ENCODE measurements around the gene METTL24.
"Not testable (repeated sequence)": the region's sequence is repeated elsewhere in the genome, so short reads cannot be mapped to it uniquely, and the experiment has no call there.

The METTL24 gene

DNA sequence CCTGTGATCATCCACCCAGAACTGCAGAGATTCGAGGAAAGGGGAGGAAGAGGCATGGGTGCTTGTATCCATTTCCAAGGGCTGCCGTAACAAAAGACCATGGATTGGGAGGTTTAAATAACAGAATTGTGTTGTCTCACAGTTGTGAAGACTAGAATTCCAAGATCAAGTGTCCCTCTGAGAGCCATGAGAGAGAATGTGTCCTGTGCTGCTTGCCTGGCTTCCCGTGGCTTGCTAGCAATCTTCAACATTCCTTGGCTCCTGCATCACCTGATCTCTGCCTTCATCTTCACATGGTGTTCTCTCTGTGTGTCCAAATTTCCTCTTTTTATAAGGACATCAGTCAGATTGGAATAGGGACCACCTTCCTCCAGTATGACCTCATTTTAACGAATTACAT lies 108.1 kb downstream of the METTL24 start:
- no peak for DNase-seq

DNA sequence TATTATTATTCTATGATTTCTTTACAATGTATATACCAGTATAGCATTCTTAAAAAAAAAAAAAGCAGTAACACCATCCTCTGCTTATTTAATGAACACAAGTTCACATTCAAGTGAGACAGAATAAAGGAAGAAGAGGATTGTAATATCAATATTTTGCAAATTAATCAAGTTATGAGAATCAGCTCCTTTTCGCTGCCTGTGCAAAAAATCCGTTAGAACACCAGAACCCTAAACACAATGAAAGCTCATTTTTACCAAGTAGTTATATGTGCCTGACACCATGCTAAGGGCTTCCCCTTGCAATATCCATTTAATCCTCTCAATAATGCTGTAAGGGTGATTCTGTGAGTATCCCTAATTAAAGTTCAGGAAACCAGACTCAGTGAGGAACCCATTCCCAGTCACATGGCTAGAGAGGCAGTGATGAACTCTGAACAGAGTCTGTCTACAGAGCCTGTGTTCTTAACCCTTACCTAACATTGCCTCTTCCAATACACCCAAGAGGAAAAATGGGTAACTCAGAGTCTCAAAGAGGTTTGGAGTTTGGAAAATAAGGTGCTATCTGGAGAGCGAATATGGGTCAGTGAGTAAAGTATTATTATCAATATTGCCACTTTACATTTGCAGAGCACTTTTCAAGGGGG lies 111.1 kb downstream of the METTL24 start:
- DNase-seq: no peak

DNA sequence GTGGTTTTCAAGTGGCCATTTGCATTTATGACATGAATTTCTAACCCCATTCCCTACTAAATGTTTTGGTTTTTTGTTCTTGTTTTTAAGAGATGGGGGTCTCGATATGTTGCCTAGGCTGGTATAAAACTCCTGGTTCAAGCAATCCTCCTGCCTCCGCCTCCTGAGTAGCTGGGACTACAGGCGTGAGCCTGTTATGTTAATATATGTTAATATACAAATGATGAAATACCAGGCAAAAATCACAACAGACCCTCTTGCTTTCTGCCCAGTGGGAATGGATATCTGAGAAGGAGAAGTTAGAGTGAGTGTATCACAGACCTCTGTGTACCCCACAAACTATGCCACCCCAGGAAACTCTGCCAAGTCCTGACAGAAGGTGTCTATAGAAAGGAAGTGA lies 111.8 kb downstream of the METTL24 start:
- no peak for DNase-seq

DNA sequence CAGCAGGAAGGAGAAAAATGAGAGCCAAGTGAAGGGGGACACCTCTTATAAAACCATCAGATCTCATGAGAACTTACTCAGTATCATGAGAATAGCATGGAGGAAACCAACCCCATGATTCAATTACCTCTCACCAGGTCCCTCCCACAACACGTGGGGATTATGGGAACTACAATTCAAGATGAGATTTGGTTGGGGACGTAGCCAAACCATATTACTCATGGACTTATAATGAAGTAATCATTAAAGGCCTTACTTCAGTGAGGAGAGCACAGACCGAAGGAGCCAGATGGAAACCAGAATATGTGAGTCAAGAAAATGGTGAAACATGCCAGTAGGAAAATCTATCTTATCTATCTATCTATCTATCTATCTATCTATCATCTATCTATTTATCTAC lies 113.5 kb downstream of the METTL24 start:
- not testable (repeated sequence) for DNase-seq

DNA sequence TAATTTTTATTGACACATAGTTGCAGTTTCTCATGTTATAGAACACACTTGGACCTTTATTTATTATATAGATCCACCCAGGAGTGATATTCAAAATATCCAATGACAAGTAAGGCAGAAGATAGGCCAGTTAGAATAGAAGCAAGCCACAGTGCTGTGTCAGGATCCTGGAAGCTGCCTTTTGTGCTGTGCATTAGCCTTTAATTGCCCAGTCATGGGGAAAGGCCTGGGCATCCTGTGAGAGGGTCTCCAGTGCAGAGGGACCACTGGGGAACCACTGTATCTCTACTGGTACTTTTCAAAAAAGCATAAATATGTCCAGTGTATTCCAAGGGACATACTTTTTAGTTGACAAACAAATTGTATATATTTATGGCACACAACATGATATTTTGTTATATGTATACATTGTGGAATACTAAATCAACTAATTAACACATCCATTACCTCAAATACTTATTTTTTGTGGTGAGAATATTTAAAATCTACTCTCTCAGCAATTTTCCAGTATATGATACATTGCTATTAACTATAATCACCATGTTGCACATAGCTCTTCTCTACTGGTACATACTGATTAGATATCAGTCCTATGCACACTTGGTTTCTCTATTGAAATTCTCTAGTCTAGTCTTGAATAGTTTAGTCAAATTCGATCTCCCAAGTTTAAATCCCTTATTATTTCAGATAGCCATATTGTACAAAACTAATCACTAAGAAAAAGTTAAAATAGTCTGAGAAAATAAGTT lies 118.4 kb downstream of the METTL24 start:
- no peak for DNase-seq

DNA sequence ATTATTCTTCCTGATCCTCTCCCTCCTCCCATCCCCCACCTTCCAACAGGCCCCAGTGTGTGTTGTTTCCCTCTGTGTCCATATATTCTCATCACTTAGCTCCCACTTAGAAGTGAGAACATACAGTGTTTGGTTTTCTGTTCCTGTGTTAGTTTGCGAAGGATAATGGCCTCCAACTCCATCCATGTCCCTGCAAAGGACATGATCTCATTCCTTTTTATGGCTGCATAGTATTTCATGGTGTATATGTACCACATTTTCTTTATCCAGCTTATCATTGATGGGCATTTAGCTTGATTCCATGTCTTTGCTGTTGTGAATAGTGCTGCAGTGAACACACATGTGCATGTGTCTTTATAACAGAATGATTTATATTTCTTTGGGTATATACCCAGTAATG lies 122.1 kb downstream of the METTL24 start:
- not testable (repeated sequence) for DNase-seq

DNA sequence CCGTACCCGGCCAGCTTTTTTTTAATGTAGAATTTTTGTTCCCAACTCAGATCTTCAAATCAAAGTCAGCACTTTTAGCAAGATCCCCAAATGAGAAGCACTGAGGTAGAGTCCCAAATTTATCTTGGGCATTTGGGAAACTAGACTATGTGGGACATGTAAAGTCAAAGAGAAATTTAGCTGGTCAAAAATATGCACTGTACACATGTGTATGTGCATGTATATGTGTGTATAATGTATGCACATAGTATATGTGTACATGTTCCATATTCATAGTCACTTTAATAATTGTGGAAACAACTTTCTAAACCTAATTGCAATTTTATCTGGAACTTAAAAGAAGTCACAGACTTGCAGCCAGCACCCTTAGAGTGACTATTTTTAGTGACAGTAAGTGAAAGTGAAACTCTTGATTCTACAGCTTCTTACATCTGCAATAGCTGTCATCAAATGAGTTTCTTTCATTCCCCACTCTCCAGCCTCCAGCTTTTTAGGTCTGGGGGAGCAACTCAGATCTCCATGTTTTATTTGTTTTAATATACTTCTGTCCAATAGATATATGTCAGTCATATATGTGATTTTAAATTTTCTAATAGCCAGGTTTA lies 124.3 kb downstream of the METTL24 start:
- no peak for DNase-seq

DNA sequence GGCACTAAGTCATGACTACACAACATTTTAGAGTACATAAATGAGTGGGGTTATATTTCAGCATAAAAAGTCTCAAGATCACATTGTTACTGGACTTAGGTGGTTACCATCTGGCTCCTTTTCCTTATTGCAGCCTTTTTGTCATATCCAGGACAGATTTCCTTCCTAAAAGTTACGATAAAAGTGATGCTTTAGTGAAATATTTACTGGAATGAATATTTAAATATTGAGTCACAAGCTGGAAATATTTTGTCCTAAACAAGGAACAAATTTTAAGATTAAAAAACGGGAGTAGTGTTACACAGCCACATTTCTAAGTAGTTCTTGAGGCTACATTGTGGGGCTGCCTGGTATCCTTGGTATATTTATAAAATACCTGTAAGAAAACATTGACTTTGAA lies 125.7 kb downstream of the METTL24 start:
- no peak for DNase-seq

DNA sequence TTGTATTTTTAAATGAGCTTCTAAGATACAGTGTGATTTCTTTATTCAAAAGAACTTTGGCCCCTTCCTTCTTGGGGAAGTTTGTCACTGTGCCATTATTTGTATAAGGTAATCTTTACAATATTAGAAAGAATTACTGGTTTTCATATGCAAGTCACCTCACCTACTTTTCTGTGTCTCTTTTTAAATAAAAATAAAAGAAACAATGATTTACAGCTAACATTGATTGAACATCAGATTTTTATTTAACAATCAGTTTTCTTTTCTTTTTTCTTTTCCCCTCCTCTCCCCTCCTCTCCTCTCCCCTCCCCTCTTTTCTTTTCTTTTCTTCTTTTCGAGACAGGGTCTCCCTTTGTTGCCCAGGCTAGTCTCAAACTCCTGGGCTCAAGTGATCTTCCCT lies 131.9 kb downstream of the METTL24 start:
- no peak for DNase-seq

DNA sequence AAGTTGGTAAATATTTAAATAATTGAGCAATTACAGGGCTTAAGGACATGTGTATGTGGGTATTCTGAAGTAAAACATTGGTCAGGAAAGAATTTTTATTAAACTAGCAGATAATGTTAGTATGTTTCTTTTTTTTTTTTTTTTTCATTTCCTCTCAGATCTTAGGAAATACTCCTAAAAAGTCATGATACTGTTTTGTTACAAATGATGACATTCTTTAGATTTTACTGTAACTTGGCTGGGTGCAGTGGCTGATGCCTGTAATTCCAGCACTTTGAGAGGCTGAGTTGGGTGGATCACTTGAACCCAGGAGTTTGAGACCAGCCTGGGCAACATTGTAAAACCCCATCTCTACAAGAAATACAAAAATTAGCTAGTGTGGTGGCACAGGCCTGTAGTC lies 136.4 kb downstream of the METTL24 start:
- no peak for DNase-seq

DNA sequence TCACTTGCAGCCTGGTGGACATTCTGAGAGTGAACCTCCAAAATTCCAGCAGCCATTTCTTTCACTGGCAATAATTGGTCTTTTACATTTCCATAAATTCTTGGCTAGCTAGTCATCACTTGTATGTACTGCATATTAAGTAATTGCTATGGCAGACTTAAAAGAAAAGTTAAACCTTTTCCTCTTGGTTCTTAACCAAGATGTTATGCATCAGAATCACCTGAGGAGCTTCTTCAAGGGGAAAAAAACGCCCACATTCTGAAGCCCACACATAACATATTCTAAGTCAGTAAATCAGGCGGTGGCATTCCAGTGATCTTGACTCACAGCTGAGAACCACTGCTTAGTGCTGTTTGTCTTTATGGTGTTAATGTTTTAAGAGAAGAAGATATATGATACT lies 140.9 kb downstream of the METTL24 start:
- DNase-seq: no peak

DNA sequence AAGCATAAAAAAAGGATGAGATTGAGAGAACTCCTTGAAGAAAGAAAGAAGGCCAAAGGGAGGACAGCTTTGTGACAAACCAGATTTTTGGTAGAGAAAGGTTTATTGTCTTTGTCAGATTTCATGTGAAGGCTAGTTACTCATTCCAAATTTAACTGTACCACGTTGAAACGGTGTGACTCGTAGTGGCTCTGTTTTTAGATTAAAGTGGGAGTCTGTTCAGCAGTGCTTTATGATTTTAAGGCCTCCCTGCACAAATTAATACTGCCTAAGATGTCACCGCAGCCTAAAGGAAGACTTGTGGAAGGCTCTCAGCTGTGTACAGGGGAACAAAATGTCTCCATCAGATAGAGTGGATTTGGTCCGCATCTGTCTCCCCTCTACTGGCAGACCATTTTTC lies 142.0 kb downstream of the METTL24 start:
- no peak for DNase-seq

DNA sequence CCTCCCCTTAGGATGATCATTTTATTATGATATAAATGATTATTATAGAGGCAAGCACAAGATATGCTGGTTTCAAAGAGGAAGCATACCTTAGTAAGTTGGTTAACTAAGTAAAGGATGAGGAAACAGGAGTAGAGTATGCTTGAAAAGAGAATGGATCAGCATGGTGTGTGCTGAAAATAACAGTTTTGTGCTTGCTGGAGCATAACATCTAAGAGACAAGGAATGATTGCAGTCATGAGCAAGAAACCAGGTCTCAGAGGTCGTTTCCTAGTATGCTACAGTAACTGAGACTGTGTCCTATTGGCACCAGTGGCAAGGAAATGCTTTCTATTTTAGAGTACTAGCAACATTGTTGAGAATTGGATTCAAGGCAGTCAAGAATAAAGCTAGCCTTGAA lies 143.8 kb downstream of the METTL24 start:
- DNase-seq: no peak

DNA sequence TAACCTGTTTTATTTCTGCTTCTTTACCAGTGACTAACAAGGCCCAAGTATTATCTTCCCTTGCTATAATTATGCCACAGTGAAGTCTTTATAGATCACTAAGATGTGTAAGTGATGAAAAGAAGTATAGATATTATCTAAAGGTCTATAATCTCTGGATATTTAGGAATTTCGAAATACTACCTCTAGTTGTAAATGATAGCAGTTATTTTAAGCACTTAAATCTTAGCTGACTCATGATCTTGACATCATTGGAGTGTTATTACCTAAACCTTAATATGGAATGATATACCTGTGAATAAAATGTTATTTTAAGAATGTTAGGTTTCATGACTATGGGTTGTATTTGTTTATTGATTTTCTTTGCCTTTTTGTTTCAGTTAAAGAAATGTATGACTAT lies 146.4 kb downstream of the METTL24 start:
- DNase-seq: no peak

DNA sequence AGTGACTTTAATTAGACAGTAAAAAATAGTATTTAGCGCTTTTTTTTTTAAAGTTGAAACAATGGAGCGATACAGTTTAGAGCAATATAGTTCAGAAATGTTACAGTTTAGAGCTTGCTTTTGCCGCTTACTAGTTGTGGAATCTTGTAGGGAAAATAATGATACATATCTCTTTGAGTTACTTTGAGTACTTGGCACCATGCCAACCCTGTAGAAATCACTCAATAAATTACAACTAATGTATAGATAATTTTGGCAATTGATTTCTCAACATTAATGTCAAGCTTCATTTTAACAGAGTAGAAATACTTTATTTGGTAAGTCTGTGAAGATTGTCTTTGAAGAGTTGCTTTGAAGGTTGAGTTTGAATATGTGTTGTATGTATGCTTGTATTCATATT lies 150.5 kb downstream of the METTL24 start:
- DNase-seq: no peak

DNA sequence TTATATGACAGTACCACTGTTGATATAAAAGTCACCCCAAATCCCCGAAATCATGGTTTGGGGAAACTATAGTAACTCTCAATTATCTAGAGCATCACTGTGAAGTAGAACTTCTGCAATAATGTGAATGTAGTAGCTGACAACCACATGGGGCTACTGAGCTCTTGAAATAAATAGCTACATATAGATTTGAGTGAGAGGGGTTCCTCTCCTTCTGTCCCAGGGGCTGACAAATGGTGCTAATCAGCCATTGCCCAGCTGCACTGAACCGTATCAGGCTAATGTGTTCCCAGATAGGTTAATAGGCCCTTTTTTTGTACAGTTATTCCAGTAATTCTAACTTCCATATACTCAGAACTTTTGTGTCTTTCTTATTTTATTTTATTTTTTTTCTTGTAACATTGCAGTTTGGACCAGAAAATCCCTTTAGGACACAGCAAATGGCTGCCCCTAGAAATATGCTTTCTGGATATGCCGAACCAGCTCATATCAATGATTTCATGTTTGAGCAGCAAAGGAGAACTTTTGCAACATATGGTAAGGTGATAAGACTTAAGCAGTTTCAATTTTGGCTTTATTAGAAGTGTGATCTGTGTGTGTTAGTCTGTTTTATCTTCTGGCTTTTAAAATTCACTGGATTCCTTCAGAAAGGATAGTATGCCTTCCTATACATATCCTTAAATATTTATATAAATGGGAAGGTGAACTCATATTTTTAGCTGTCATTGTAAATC lies 156.8 kb downstream of the METTL24 start:
- DNase-seq: no peak

DNA sequence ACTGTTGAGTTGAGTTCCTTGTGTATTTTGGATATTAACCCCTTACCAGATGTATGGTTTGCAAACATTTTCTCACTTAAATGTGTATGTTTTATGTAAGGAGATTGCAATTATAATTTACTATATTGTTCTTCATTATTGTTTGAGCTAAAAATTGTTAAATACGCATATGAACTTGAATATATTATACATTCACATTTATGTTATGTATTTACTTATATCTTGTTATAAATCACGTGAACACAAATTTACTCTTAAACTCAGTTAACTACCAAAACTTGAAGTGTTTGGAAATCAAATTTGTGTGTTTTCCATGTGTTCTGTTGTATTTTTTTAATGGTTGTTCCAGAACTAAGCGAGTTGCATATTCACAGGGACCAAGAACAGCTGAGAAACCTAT lies 159.6 kb downstream of the METTL24 start:
- DNase-seq: no peak

DNA sequence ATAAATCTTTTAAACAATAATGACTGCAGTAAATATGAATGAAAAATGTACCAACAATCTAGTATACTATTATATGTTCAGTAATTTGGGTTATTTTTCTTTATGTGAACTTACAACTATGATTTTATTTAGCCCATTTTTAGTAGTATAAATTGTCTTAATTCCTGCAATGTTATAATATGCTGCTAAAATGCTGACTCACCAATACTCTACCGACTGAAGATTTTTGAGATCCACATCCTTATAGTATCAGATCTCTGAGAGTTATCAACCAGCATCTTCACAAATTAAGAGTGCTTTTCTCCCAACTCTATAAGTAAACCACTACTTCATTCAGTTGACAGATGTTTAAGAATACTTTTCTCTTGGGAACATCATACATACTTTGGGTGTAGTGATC lies 161.3 kb downstream of the METTL24 start:
- DNase-seq: no peak

DNA sequence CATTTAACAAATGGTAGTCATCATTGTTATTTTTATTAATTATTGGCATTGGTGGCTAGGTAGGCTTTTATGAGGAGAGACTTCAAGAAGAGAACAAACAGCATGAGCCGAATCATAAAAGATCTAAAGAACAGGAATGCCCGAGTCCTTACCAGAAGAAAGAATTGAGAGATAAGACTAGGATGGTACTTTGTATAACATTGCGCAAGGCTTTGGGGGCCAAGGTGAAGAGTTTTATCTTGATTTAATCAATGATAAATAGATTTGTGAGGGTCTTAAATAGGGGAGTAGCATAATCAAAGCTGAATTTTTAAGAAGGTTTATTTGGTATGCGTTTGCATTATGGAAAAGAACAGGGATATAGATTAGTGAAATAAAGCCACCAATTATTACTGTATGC lies 162.5 kb downstream of the METTL24 start:
- DNase-seq: no peak
